Effector memory CD4-positive, alpha-beta T cell (primary cell): ENCODE measurements around the gene NOMO2.
"Not testable (repeated sequence)": the region's sequence is repeated elsewhere in the genome, so short reads cannot be mapped to it uniquely, and the experiment has no call there.

ENCODE experiments used
- DNase-seq, 3 donors: peaks; one replicate each; pipeline ENCODE4 v3.0.0-alpha.2; 2020
- H3K27ac ChIP-seq: 2 replicates; pipeline ENCODE4 v1.7.0; 2013; ENCODE audit warnings: mild to moderate bottlenecking, low read length, moderate library complexity; ENCODE audit not compliant: insufficient read depth, poor library complexity, severe bottlenecking
- H3K27me3 ChIP-seq: replicated peaks from 2 replicates; pipeline ENCODE4 v1.7.0; 2013; ENCODE audit warnings: mild to moderate bottlenecking, low read length; ENCODE audit not compliant: insufficient read depth, control insufficient read depth, poor library complexity, severe bottlenecking
- H3K36me3 ChIP-seq: 2 replicates; pipeline ENCODE4 v1.7.0; 2013; ENCODE audit warnings: mild to moderate bottlenecking, low read length, moderate library complexity; ENCODE audit not compliant: control insufficient read depth, insufficient read depth
- H3K4me1 ChIP-seq: 2 replicates; pipeline ENCODE4 v1.7.0; 2013; ENCODE audit warnings: low read length, mild to moderate bottlenecking; ENCODE audit not compliant: control insufficient read depth, insufficient read depth, poor library complexity, severe bottlenecking
- H3K4me3 ChIP-seq: 2 replicates; pipeline ENCODE4 v1.7.0; 2013; ENCODE audit warnings: low read length, low read depth, mild to moderate bottlenecking; ENCODE audit not compliant: insufficient read depth, poor library complexity, severe bottlenecking
- H3K9me3 ChIP-seq: 2 replicates; pipeline ENCODE4 v1.7.0; 2013; ENCODE audit warnings: mild to moderate bottlenecking, low read length, moderate library complexity; ENCODE audit not compliant: control insufficient read depth

The NOMO2 gene

GRCh38 chr16:18575945-18576344 is 14.0 kb upstream of the NOMO2 start:
- not testable (repeated sequence) for H3K36me3 ChIP-seq, H3K27me3 ChIP-seq, H3K9me3 ChIP-seq, DNase-seq, H3K27ac ChIP-seq, H3K4me1 ChIP-seq, H3K4me3 ChIP-seq

DNA sequence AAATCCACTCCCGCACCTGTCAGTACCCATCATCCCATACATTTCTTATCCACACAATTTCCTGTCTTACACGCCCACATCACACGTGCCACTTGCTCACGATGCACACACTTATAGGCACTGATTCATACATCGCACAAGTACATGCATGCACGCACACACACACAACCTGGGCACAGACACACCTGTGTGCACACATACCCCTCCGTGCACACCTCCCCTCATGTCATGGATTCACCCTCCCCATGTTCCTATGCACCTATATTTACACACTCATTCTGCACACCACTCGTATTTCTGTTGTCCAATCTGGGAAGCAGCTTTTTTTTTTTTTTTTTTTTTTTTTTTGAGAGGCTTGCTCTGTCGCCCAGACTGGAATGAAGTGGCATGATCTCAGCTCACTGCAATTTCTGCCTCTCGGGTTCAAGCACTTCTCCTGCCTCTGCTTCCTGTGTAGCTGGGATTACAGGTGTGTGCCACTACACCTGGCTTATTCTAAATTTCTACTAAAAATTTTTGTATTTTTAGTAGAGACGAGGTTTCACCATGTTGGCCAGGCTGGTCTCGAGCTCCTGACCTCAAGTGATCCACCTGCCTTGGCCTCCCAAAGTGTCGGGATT is 13.5 kb upstream of the NOMO2 start:
- H3K4me3 ChIP-seq, H3K27me3 ChIP-seq, DNase-seq, H3K4me1 ChIP-seq, H3K36me3 ChIP-seq, H3K9me3 ChIP-seq, H3K27ac ChIP-seq: not testable (repeated sequence)

DNA sequence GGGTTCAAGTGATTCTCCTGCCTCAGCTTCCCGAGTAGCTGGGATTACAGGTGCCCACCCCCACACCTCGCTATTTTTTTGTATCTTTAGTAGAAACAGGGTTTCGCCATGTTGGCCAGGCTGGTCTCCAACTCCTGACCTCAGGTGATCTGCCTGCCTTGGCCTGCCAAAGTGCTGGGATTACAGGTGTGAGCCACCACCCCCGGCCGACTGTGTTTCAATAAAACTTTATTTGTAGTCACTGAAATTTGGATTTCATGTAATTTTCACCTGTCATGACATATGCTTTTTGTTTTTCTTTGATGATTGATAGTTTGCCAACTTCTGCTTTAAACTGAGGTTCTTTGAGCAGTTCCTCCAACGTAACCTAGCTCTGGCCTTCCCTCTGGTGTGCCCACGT is 12.0 kb upstream of the NOMO2 start:
- H3K27ac ChIP-seq, H3K4me3 ChIP-seq, H3K9me3 ChIP-seq, H3K27me3 ChIP-seq, H3K4me1 ChIP-seq, H3K36me3 ChIP-seq, DNase-seq: not testable (repeated sequence)

DNA sequence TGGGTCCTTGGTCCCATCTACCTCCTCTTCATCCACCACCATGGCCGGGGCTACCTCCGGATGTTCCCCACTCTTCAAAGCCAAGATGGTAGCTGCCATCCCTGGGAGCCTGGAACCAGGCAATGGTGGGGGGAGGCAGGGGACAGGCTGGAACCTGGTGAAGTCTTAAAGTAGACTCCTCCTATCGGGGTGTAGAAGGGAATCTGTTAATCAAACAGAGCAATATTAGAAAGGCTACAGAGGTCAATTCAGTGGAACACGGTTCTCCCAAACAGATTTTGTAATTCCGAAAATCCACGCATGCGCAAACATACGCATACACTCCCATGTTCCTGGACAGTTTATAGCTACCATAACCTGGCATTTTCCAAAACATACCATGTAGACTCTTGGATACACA is 11.1 kb upstream of the NOMO2 start:
- not testable (repeated sequence) for H3K4me1 ChIP-seq, H3K27me3 ChIP-seq, H3K9me3 ChIP-seq, H3K4me3 ChIP-seq, H3K36me3 ChIP-seq, DNase-seq, H3K27ac ChIP-seq

DNA sequence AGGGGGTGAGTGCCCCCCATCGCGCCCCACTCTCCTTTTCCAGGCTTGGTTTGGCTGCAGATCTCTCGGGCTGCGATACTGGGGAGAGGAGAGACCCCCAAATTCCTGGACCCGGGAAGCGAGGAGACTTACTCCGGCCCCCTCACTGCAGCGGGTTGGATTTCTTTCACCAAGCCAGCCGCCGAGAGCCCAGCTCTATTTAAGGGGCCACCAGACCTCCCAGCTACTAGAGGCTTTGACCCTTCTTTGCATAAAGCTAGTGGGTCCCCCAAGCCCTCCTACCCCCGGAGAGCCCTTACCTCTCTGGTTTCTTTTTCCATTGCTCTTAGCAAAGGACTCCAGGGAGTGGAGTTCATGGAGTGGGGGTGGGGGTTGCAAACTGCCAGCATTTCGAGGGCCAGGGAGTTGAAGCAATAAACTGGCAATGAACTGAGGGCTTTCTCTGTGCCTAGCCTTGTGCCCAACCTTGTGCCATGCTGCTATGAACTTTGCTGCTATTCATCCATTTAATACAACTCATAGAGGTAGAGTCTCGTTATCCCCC is 9.5 kb upstream of the NOMO2 start:
- H3K4me3 ChIP-seq, H3K27me3 ChIP-seq, DNase-seq, H3K4me1 ChIP-seq, H3K27ac ChIP-seq, H3K9me3 ChIP-seq, H3K36me3 ChIP-seq: not testable (repeated sequence)

DNA sequence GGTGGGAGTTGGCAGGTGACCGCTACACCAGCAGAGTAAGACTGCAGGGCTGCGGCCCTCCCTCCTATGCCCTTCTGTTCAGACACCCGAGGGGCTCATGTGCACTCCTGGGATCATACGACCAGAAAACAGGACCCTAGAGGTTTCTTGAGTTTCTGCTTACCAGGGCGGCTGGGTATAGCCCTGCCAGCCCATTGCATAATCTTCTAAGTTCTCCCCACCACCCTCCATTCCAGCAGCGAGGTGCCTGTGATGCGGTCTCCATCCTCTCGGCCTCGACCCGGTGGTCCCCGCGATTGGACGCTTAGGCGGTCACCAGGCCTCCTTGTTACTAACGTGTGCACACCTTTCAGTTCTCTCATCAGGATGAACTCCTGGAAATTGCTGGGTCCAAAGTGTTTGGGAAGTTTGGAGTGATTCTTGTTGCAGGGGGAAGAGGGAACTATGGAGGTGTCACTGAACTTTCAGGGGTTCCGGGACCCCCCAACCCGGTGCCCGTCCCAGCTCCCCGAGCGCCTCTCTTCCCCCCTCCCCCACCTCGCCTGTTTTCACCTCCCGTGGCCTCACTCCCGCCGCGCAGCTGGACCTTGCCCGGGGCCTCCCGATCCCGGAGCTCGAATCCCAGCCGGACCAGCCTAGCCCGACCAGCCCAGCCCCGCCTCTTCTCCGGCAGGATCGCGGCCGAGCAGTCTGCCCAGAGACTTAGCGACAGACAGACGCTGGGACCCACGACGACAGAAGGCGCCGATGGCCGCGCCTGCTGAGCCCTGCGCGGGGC is 8.8 kb upstream of the NOMO2 start:
- not testable (repeated sequence) for H3K36me3 ChIP-seq, DNase-seq, H3K4me3 ChIP-seq, H3K27me3 ChIP-seq, H3K4me1 ChIP-seq, H3K9me3 ChIP-seq, H3K27ac ChIP-seq

GRCh38 chr16:18560416-18561220 is 1.3 kb downstream of the NOMO2 start:
- not testable (repeated sequence) for H3K4me3 ChIP-seq, H3K27me3 ChIP-seq, H3K9me3 ChIP-seq, H3K36me3 ChIP-seq, DNase-seq, H3K27ac ChIP-seq, H3K4me1 ChIP-seq

- not testable (repeated sequence) for H3K4me3 ChIP-seq, H3K27ac ChIP-seq, H3K27me3 ChIP-seq, H3K36me3 ChIP-seq, DNase-seq, H3K4me1 ChIP-seq, H3K9me3 ChIP-seq
Observed at GRCh38 chr16:18553671-18554070, 8.2 kb downstream of the NOMO2 start.

DNA sequence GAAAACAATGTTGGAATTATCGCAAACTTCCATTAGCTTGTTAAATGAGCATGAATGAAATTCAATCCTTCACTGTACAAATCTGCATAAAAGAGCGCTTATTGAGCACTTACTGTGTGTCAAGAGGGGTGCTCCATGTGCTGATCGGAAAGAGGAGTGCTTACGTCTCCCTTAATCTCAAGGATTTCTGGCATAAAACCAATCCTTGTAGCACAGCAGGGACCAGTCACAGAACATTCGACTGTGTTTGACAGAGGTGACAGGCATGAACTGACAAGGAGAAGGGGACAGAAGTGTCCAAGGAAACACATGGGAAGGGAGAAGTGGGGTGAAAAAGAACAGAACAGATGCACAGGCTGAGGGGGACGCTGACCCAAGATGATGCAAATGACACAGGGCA is 14.5 kb downstream of the NOMO2 start:
- not testable (repeated sequence) for H3K4me1 ChIP-seq, H3K9me3 ChIP-seq, H3K27ac ChIP-seq, H3K4me3 ChIP-seq, H3K27me3 ChIP-seq, H3K36me3 ChIP-seq, DNase-seq

DNA sequence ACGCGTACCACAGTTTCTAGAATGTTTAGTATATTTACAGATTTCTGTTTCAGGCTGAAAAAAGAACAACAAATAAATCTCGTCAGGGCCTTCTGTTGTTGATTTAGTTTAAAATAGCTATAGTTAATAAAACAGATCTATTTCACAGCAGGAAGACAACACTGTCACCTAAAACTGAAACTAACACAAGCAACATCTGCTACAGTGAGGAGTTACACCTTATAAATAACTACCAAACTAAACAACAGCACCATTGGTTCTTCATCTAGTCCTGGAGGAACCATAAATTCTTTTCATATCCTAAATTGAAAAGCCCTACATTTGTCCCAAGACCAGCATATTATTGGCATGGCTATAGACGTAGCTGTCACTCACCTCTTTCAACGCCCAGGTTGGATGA is 15.0 kb downstream of the NOMO2 start:
- not testable (repeated sequence) for H3K27ac ChIP-seq, H3K4me1 ChIP-seq, DNase-seq, H3K27me3 ChIP-seq, H3K9me3 ChIP-seq, H3K4me3 ChIP-seq, H3K36me3 ChIP-seq
